Prostate gland (tissue), 1 donor: Measurements from ENCODE around the gene NCAM1.

Experiments
- POLR2A ChIP-seq: fragments of 450-650 bp; IDR thresholded peaks from one replicate; pipeline ENCODE4 v1.6.1; 2016; ENCODE audit warnings: antibody characterized with exemption, mild to moderate bottlenecking
- POLR2AphosphoS5 ChIP-seq: sonication (generic); formaldehyde crosslinking; IDR thresholded peaks from one replicate; pipeline ENCODE4 v1.6.1; 2017; ENCODE audit warnings: antibody characterized with exemption

- TF ChIP-seq POLR2A (no peak), POLR2AphosphoS5 (no peak)
Observed at GRCh38 chr11:113316256-113316655, 355.0 kb downstream of the NCAM1 start.
